ENCODE results near the gene LRRC36.

Gene LRRC36

DNA sequence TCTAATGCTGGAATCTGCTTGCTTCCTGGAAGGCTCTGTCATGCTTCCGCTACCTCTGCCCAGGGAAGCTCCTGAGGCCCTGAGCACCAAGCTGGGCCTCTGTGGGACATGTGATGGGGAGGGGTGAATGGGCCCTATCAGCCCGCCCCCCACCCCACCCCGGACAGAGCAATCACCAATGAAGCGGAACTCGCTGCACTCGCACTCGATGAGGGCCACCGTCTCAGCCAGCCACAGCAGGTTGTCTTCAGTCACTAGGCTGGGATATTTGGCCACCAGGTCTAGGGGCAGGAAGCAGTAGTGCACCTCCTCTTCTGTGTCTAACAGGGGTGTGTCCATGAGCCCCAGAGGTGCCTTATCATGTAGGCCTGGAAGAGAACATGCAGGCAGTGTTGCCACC lies 23.6 kb upstream of the LRRC36 start:
- Histone ChIP-seq H3K27me3 (ENCODE audit: insufficient read depth, low read length) (peaks cover 15% of the 10 kb centered on the region), H3K9me3 (ENCODE audit: low read length) (peaks cover 2% of the 10 kb centered on the region), H3K4me1 (ENCODE audit: insufficient read depth, low read length) (no peaks in the 10 kb centered on the region), H3K36me3 (ENCODE audit: insufficient read depth, low read length) (no peaks in the 10 kb centered on the region), H2AFZ (ENCODE audit: low read depth, low read length) (no peak overlapping the region), H3K4me3 (ENCODE audit: low read length) (no peak overlapping the region)

DNA sequence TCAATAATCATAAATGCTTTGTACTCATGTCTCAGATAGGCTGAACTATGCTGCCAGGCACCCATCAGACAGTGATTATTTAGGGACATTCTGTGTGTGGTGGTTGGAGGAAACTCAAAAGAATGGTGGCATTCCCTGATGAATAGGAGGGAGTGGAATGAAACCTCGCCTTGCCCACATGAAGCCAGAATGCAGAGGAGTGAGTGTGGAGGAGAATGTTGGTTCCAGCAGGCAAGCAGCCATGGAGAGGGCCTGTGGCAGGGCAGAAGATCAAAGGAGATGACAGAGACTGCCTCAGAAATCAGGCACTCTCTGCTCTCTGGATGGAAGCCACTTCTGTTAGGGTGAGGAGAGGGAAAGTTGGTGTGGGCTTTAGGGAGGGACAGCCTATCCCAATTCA lies 22.6 kb upstream of the LRRC36 start:
- Histone ChIP-seq H3K4me3 (ENCODE audit: low read length) (no peak overlapping the region), H3K27me3 (ENCODE audit: insufficient read depth, low read length) (peaks cover 21% of the 10 kb centered on the region), H2AFZ (ENCODE audit: low read depth, low read length) (no peak overlapping the region), H3K4me1 (ENCODE audit: insufficient read depth, low read length) (no peaks in the 10 kb centered on the region), H3K36me3 (ENCODE audit: insufficient read depth, low read length) (no peaks in the 10 kb centered on the region), H3K9me3 (ENCODE audit: low read length) (no peaks in the 10 kb centered on the region)

DNA sequence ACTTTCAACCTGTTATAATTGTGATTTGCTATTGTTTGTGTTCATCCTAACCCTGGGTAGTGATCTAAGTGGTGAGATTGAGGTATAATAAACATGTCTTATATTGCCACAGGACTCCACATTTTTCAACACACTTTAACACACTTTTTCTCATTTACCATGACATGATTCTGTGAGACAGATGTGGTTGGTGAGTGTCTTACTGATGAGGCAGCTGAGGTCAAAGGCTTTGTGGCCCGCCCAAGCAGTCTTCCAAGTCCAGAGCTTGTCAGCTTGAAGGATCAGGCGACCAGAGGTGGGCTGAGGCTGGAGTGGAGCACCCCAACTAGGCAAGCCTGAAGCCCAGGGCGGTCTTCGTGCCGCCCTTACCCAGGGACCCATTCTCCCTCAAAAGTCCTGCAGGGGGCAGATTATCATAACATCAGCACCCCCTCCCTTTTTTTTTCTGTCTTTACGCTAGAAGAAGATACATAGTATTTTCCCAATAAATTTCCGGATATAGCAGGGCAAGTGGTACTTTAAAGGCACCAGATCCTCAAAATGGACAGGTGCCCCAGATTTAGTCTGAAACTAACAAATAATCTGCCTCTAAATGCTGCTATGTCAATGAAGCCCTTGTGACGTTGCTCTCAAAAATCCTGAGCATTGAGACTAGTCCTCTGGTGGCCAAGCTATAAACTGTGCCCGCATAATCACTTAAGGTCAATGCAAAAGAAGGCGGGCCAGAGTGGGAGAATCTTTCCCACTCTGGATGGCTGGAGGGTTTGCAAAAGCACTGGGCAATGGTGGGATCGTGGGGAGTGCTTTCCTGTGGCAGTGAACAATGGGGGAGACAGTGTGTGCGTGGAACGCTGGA lies 21.2 kb upstream of the LRRC36 start:
- H3K36me3 ChIP-seq (ENCODE audit: insufficient read depth, low read length) = no peaks in the 10 kb centered on the region
- no peaks in the 10 kb centered on the region for H3K4me1 ChIP-seq (ENCODE audit: insufficient read depth, low read length)
- H2AFZ ChIP-seq (ENCODE audit: low read depth, low read length) = no peak overlapping the region
- H3K27me3 ChIP-seq (ENCODE audit: insufficient read depth, low read length) = peaks cover 27% of the 10 kb centered on the region
- no peak overlapping the region for H3K4me3 ChIP-seq (ENCODE audit: low read length)
- H3K9me3 ChIP-seq (ENCODE audit: low read length) = no peaks in the 10 kb centered on the region

DNA sequence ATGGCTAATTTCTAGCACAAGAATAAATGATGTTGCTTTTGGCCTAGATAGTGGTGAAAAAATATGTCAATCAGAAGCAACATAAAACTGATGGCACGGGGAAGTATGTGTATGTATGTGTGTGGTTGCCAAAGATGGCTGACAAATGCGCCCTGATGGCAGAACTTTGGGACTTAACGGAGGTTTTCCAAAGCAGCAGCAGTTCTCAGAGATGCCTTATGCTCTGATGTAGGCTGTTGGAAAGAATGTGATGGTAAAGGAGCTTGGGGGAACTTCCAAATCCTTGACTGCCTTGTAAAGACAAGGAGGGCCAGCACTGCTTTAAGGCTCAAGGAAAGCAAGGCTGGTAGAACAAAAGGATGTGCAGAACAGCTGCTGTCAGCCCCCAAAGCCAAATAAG lies 16.1 kb upstream of the LRRC36 start:
- Histone ChIP-seq H3K27me3 (ENCODE audit: insufficient read depth, low read length) (peaks cover 14% of the 10 kb centered on the region), H3K4me3 (ENCODE audit: low read length) (no peak overlapping the region), H3K4me1 (ENCODE audit: insufficient read depth, low read length) (no peaks in the 10 kb centered on the region), H3K36me3 (ENCODE audit: insufficient read depth, low read length) (no peaks in the 10 kb centered on the region), H2AFZ (ENCODE audit: low read depth, low read length) (no peak overlapping the region), H3K9me3 (ENCODE audit: low read length) (no peaks in the 10 kb centered on the region)

DNA sequence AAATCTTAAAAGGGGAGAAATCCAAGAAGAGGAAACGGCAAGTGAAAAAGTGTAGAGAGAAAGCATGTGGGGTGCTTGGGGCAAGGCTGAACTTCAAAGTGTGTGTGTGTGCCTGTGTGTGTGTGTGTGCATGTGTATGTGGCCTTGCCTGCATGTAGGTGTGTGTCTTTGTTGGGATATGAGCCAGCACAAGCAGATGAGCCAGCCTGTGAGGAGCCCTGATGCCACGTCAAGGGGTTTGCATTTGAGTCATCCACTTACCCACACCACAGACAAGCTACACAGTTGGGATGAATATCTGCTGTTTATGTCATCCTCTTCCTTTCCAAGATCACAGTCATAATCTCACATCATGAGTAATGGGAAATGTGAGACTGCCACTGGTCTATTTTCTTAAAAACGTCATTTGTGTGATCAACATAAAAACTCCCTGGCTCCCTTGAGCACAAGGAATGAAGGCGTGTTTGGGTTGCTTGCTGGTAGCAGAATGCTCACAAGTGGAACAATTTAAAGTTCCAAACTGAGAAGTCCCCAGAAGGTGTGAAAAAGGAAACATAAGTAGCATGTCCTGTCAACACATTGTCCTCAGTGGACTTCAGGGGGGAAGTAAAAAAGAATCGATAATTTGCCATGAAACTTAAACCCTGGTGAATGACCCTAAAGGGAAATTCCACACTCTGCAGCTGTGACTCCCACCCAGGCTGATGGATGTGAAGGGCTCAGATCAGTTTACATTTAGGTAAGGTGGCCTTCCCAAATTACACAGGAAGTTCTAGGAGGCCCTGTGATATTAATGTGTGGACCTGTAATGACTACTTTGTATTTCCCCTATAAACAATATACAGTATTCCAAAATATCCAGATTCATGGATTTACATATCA lies 14.8 kb upstream of the LRRC36 start:
- H2AFZ ChIP-seq (ENCODE audit: low read depth, low read length) = no peak overlapping the region

DNA sequence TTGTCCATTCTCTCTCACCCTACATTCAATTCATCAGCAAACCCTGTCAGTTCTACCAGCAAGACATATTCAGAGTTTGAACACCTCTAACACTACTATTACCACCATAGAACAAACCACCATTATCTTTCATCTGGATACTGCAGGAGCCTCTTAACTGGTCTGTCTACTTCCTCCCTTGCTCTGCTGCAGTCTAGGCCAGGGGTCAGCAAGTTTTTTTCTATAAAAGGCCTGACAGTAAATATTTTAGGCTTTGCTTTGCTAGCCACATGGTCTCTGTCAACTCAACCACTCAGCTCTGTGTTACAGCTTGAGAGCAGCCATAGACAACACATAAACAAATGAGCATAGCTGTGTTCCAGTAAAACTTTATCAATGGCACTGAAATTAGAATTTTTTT lies 13.9 kb upstream of the LRRC36 start:
- no peaks in the 10 kb centered on the region for H3K4me1 ChIP-seq (ENCODE audit: insufficient read depth, low read length)
- H3K36me3 ChIP-seq (ENCODE audit: insufficient read depth, low read length) = no peaks in the 10 kb centered on the region
- no peak overlapping the region for H3K4me3 ChIP-seq (ENCODE audit: low read length)
- no peak overlapping the region for H2AFZ ChIP-seq (ENCODE audit: low read depth, low read length)
- peaks cover 14% of the 10 kb centered on the region for H3K27me3 ChIP-seq (ENCODE audit: insufficient read depth, low read length)
- no peaks in the 10 kb centered on the region for H3K9me3 ChIP-seq (ENCODE audit: low read length)

More for the DNA sequence above, 14.8 kb upstream of the LRRC36 start:
- no peaks in the 10 kb centered on the region for H3K36me3 ChIP-seq (ENCODE audit: insufficient read depth, low read length)
- no peak overlapping the region for H3K4me3 ChIP-seq (ENCODE audit: low read length)
- H3K9me3 ChIP-seq (ENCODE audit: low read length) = no peaks in the 10 kb centered on the region
- H3K4me1 ChIP-seq (ENCODE audit: insufficient read depth, low read length) = no peaks in the 10 kb centered on the region
- peaks cover 14% of the 10 kb centered on the region for H3K27me3 ChIP-seq (ENCODE audit: insufficient read depth, low read length)

DNA sequence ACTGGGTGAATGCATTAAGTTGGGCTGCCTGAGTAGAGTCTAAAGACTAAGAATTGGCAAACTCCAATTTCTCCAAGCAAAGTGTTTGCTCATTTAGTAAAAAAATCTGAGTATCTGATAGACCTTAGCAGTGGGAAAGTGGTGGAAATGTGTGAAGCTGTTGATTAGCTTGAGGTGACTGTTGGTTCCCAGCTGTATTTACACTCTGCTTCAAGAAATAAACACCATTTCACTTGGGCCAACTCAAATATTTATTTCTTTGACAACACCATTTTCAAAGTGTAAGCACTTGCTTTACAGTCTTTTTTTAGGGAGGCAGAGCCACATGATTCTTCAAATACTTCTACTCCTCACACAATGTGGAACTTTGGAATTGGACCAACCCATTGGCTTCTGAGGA lies 8.8 kb upstream of the LRRC36 start:
- Histone ChIP-seq H3K27me3 (ENCODE audit: insufficient read depth, low read length) (peaks cover 4% of the 10 kb centered on the region), H3K4me3 (ENCODE audit: low read length) (no peak overlapping the region), H3K9me3 (ENCODE audit: low read length) (no peaks in the 10 kb centered on the region), H2AFZ (ENCODE audit: low read depth, low read length) (no peak overlapping the region), H3K4me1 (ENCODE audit: insufficient read depth, low read length) (no peaks in the 10 kb centered on the region), H3K36me3 (ENCODE audit: insufficient read depth, low read length) (no peaks in the 10 kb centered on the region)

DNA sequence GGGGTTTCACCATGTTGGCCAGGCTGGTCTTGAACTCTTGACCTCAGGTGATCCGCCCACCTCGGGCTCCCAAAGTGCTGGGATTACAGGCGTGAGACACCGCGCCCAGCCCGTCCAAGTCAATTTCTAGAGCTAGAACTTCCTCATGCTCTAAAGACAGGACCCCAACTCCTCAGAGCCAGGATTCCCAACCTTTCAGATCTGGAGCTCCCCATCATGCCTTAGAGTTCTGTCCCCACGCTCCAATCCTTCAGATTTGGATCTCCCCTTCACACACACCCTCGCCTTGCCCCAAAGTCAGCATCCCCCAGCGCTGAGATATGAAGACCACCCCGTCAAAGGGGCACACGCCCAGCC lies 522 bp upstream of the LRRC36 start:
- Histone ChIP-seq H2AFZ (ENCODE audit: low read depth, low read length) (peak overlapping the region; percentile 93), H3K4me3 (ENCODE audit: low read length) (peak overlapping the region; percentile 37), H3K4me1 (ENCODE audit: insufficient read depth, low read length) (no peaks in the 10 kb centered on the region), H3K36me3 (ENCODE audit: insufficient read depth, low read length) (no peaks in the 10 kb centered on the region), H3K27me3 (ENCODE audit: insufficient read depth, low read length) (peaks cover 4% of the 10 kb centered on the region), H3K9me3 (ENCODE audit: low read length) (no peaks in the 10 kb centered on the region)

DNA sequence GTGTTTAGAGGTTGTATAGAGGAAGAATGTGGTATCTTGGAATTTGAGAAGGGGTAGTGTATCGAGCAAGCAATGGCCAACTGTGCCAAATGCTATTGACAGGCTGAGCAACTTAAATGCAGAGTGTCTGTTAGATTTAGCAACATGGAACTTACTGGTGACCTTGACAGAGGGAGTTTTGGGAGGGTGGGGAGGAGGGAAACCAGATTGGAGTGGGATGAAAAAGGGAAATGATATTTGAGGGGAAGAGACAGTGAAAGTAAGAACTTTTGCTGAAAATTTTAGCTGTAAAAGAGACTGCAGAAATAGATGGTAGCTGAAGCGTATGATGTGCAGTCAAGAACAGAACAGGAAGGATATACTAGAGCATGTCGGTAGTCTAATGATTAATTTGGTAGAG lies 1.1 kb downstream of the LRRC36 start:
- Histone ChIP-seq H3K27me3 (ENCODE audit: insufficient read depth, low read length) (peaks cover 4% of the 10 kb centered on the region), H3K36me3 (ENCODE audit: insufficient read depth, low read length) (no peaks in the 10 kb centered on the region), H3K9me3 (ENCODE audit: low read length) (no peaks in the 10 kb centered on the region), H3K4me3 (ENCODE audit: low read length) (no peak overlapping the region), H2AFZ (ENCODE audit: low read depth, low read length) (no peak overlapping the region), H3K4me1 (ENCODE audit: insufficient read depth, low read length) (no peaks in the 10 kb centered on the region)

DNA sequence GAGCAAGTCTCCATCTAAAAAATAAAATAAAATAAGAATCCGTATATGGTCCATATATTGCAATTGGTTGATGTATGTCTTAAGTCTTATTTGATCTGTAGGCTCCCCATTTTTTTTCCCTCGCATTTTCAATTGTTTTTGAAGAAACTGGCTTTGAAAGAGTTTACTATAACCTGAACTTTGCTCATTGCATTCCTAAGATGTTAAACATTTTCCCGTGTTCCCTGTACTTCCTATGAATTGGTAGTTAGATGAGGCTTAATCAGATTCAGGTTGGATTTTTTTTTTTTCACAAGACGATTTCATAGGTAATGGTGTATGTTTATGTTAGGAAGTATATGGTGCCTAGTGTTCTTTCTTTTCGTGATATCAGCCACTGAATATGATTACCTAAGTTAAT lies 3.3 kb downstream of the LRRC36 start:
- Histone ChIP-seq H3K4me3 (ENCODE audit: low read length) (no peak overlapping the region), H3K36me3 (ENCODE audit: insufficient read depth, low read length) (no peaks in the 10 kb centered on the region), H2AFZ (ENCODE audit: low read depth, low read length) (no peak overlapping the region), H3K4me1 (ENCODE audit: insufficient read depth, low read length) (no peaks in the 10 kb centered on the region), H3K9me3 (ENCODE audit: low read length) (no peaks in the 10 kb centered on the region), H3K27me3 (ENCODE audit: insufficient read depth, low read length) (peaks cover under 1% of the 10 kb centered on the region)

DNA sequence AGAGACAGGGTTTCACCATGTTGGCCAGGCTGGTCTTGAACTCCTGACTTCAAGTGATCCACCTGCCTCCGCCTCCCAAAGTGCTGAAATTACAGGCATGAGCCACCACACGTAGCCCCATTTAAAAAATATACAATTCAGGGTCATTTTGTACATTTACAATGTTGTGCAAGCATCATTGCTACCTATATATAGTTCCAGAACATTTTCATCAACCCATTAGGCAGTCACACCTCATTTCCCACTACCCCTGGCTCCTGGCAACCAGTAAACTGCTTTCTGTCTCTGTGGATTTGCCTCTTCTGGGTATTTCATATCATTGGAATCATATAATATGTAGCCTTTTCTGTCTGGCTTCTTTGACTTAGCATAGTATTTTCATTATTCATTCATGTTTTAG lies 6.7 kb downstream of the LRRC36 start:
- Histone ChIP-seq H3K4me3 (ENCODE audit: low read length) (no peak overlapping the region), H2AFZ (ENCODE audit: low read depth, low read length) (no peak overlapping the region), H3K9me3 (ENCODE audit: low read length) (no peaks in the 10 kb centered on the region), H3K36me3 (ENCODE audit: insufficient read depth, low read length) (no peaks in the 10 kb centered on the region), H3K4me1 (ENCODE audit: insufficient read depth, low read length) (no peaks in the 10 kb centered on the region), H3K27me3 (ENCODE audit: insufficient read depth, low read length) (no peaks in the 10 kb centered on the region)

DNA sequence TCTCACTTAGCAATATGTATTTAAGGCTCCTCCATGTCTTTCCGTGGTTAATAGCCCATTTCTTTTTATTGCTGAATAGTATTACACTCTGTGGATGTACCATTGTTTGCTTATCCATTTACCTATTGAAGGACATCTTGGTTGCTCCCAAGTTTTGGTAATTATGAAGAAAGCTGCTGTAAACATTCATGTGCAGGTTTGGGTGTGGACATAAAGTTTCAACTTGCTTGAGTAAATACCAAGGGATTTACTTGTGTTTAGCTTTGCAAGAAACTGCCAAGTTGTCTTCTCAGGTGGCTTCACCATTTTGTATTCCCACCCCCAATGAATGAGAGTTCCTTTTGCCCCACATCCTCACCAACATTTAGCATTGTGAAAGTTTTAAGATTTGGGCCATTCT lies 9.5 kb downstream of the LRRC36 start:
- Histone ChIP-seq H3K4me3 (ENCODE audit: low read length) (no peak overlapping the region), H3K4me1 (ENCODE audit: insufficient read depth, low read length) (no peaks in the 10 kb centered on the region), H2AFZ (ENCODE audit: low read depth, low read length) (no peak overlapping the region), H3K9me3 (ENCODE audit: low read length) (no peaks in the 10 kb centered on the region), H3K36me3 (ENCODE audit: insufficient read depth, low read length) (no peaks in the 10 kb centered on the region), H3K27me3 (ENCODE audit: insufficient read depth, low read length) (no peaks in the 10 kb centered on the region)

DNA sequence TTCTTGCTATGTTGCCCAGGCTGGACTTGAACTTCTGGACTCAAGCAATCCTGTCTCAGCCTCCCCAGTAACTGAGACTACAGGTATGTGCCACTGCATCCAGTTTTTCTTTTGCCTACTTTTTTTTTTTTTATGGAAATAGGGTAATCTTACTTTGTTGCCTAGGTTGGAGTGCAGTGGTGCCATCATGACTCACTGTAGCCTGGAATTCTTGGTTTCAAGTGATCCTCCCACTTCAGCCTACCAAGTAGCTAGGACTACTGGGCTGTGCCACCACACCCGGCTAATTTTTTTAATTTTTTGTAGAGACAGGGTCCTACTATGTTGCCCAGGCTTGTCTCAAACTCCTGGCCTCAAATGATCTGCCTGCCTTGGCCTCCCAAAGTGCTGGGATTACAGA lies 10.0 kb downstream of the LRRC36 start:
- Histone ChIP-seq H3K4me1 (ENCODE audit: insufficient read depth, low read length) (no peaks in the 10 kb centered on the region), H3K9me3 (ENCODE audit: low read length) (no peaks in the 10 kb centered on the region), H3K36me3 (ENCODE audit: insufficient read depth, low read length) (no peaks in the 10 kb centered on the region), H3K27me3 (ENCODE audit: insufficient read depth, low read length) (no peaks in the 10 kb centered on the region), H2AFZ (ENCODE audit: low read depth, low read length) (no peak overlapping the region), H3K4me3 (ENCODE audit: low read length) (no peak overlapping the region)
